Frontal cortex (tissue), 4 donors: ENCODE data around the gene TBC1D32. TPM values are rescaled to one million over a fixed set of nuclear protein-coding genes. Genes with fewer than 3 reads are reported as not detected.
"Not testable (repeated sequence)": the region's sequence is repeated elsewhere in the genome, so short reads cannot be mapped to it uniquely, and the experiment has no call there.

Experiments used
- DNase-seq, 2 donors: peaks; one replicate each; pipeline ENCODE4 v3.0.0; 2012; ENCODE audit warnings: low spot score in 2 of 2
- FAIRE-seq: peaks from 2 replicates; lab custom pipeline; 2012; peaks lifted over from hg19 to GRCh38; lab: Jason Lieb, UNC
- total RNA-seq: library from RNA; depleted of rRNA; stranded (reverse); fragments of >200 nt; gene quantifications from one replicate; pipeline ENCODE4 v1.2.3, GENCODE V29; 2014
- donor health status: control.
- donor health status: control.
- donor health status: control.

Gene TBC1D32
- total RNA-seq, 1 donor from 2014 or later = 40.8 TPM

DNA sequence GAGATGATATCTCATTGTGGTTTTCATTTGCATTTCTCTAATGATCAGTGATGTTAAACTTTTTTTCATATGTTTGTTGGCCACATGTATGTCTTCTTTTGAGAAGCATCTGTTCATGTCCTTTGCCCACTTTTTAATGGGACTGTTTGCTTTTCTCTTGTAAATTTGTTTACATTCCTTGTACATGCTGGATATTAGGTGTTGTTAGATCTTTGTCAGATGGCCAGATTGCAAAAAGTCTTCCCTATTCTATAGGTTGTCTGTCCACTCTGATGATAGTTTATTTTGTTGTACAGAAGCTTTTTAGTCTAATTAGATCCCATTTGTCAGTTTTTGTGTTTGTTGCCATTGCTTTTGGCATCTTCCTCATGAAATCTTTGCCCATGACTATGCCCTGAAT lies 172.4 kb downstream of the TBC1D32 start:
- no peak for FAIRE-seq

DNA sequence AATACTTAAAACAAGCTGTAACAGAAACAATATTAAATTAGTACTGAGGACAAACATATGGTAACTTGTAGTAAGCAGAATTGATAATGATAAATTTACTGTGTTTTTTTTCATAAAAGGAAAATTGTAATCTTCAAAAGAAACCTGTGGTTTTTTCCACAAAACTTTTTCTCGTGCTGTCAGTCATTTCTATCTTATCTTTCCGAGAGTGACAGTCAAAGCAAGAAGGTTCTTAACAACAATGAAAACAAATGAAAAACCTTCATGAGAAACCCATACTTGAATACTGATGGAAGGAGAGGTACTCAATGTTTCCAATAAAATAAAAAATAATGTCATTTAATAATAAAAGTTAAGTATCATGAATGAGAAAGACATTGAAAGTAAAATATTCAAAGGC lies 174.0 kb downstream of the TBC1D32 start:
- peak; percentile 19 for FAIRE-seq
- no peak for DNase-seq

More for the DNA sequence above, 172.4 kb downstream of the TBC1D32 start:
- DNase-seq = no peak

DNA sequence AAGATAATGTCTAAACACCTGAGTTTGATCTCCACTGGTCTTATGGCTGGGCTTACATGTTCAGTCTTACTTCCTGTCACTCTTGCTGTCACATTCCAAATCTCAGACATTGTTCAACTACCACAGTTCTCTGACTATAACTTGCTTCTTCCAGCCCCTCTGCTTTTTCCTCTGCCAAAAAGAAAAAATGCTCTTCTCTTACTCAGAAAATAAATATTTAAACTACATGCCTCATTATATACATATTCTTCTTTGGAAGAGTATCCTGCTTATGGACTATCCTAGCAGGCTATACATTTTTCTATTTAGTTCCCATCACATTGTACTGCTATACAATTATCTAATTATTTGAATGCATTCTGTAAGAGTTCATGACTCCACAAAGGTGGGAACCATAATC lies 175.4 kb downstream of the TBC1D32 start:
- FAIRE-seq = no peak

DNA sequence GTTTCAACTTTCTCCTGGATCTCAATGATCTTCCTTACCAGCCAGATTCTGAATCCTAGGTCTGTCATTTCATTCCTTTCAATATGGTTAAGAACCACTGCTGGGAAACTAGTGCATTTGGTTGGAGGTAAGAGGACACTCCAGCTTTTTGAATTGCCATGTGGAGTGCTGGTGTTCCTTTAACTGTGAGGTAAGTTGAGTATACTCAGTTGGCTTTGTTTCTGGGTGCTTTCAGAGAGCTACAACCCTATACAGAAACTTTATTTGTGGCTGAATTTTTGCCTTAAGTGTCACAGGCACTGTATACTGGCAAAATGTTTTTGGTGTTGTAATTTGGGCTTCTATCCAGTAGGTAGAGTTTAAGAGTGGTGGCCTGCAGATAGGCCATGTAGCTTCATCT lies 175.8 kb downstream of the TBC1D32 start:
- FAIRE-seq = no peak
- no peak for DNase-seq

More for the DNA sequence above, 175.4 kb downstream of the TBC1D32 start:
- DNase-seq = no peak

DNA sequence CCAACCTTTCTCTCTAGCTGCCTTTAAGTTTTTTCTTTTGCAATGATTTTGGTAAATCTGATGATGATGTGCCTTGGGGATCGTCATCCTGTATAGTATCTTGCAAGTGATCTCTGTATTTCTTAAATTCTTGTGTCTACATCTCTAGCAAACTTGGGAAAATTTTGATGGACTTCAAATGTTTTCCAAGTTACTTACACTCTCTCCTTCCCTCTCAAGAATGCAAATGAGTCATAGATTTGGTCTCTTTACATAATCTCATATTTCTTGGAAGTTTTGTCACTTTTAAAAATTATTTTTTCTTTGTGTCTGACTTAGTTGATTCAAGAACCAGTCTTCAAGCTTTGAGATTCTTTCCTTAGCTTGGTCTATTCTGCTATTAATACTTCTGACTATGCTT lies 176.4 kb downstream of the TBC1D32 start:
- DNase-seq = no peak
- FAIRE-seq = no peak

DNA sequence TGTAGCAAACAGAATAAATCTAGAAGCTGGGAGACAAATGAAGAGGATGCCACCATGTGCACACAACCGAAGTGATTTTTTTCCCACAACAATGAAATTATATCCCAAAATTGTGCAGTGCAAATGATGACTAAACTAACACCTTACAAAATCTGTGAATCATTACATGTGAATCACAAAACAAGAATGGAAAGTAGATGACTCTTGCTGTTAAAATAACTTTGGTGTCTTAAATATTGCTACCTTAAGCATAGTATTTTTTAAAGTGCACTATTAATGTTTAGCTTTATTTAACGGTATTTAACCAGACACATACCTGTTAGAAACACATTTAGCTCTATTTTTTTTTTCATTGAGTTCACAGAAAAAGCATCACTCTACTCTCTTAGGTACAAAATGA lies 190.8 kb downstream of the TBC1D32 start:
- FAIRE-seq = no peak
- DNase-seq = no peak

DNA sequence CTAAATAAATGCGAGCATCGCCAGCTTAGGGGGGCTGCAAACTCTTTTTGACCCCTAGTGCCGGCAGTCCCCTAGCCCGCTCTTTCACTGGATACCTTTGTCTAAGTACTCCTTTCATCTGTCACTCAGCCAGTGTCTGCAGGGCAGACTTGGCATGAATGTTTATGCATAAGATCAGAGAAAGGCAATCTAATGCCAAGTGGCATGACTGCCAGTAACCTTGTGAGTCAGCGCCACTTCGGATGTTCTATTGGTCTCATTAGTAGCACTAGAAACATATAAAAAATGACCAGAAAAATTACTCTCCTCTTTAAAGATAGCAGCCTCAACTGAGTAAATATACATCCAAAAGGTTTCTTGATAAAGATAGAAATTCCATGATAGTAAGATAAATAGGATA lies 192.2 kb downstream of the TBC1D32 start:
- FAIRE-seq = no peak
- no peak for DNase-seq

DNA sequence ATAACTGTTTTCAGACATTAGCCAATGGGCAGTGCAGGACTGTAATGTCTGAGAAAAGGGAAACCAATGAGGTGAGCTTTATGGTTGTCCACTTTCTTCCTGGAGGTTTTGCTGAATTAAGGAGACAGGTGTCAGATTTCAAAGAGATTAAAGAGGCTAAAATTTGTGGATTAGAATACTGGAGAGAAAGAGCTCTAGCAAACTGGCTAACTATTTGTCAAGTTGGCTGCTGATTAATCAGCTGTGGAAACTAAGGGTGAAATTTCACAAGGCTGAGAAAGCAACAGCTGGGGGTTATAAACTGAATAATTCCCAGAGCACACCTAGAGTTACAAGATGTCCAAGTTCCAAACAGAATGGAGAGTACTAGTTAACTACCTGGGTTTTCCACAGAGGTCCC lies 198.9 kb downstream of the TBC1D32 start:
- DNase-seq = no peak
- no peak for FAIRE-seq

DNA sequence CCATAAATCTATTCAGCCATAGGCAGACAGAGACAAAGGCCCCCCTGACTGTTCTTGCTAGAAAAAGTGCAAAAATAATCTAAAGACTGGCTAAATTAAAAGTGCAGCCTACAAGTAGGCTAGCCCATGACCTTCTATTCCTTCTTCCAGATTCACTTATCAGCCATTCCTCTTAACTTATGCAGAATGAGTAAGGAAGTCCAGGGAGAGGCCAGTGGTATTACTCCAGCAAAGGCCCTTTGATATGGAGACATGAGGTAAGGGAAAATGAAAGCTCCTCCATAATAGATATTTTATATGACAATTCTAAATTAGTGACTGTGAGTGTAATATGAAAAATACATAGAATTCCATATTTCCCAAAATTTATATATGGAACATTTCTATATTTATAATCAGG lies 199.4 kb downstream of the TBC1D32 start:
- no peak for FAIRE-seq

DNA sequence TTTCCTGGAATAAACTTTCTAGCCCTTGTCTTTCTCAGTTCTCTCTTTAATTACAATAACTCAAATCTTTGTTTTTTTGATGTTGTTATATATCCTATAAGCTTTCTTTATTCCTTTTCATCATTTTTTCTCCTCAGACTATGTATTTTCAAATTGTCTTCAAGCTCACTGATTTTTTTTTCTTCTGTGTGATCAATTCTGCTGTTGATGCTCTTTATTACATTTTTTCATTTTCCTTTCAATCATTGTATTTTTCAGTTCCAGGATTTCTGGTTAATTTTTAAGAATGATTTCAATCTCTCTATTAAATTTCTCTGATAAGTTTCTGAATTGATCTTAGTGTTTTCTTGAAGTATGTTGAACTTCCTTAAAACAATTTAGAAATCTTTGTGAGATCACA lies 209.7 kb downstream of the TBC1D32 start:
- no peak for FAIRE-seq
- DNase-seq = no peak

More for the DNA sequence above, 199.4 kb downstream of the TBC1D32 start:
- no peak for DNase-seq

DNA sequence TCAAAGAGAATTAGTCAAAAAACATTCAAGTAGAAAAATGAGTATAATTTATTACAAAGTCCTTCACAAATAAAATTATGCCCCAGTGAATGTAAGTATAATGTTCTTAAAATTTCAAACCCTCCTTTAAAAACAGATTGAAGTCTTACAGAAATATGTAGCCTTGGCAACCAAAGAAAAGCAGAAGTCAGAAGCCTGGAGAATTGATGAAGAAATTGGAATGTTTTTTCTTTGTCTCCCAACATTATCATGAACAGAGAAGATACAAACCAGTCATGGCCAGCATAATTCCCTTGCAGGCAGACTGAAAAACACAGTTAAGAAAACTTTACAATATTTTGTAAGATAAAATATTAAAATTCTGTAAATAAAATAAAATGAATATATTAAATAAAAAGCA lies 221.9 kb downstream of the TBC1D32 start:
- DNase-seq (no peak), FAIRE-seq (no peak)

DNA sequence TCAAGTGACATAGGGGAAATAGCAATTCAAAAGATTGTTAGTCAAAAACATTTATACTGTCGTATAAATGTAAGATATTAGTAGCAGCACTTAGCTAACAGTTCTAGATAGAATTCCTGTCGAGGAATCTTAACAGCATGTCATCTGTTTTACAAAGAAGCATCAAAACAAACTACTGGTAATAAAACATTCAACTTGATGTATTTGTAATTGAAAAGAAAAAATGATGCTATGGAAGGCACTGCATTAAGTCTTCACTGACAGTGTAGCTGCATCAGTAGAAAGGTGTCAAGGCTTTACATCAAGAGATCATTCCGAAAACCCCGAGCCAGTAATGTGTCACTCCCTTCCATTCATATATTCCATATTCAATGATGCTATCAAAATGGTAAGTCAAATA lies 223.5 kb downstream of the TBC1D32 start:
- DNase-seq (no peak), FAIRE-seq (no peak)

DNA sequence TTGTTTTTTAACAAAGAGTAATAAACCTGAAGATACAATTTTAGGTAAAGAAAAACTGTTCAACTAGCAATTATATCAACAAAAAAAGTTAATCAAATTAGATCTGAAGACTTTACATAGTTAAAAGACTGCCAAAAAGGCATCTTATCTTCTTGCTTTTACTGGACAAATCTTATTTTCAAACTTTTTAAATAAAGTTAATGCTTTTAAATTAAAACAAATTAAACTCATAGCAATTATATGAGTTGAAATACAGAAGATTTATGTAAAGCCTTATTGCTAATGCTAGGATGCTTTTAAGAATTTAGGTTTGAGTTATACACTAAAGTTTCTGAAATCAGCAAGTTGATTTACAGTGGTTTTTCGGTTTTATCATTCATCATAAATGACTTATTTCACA lies 227.3 kb downstream of the TBC1D32 start:
- DNase-seq (no peak), FAIRE-seq (no peak)

DNA sequence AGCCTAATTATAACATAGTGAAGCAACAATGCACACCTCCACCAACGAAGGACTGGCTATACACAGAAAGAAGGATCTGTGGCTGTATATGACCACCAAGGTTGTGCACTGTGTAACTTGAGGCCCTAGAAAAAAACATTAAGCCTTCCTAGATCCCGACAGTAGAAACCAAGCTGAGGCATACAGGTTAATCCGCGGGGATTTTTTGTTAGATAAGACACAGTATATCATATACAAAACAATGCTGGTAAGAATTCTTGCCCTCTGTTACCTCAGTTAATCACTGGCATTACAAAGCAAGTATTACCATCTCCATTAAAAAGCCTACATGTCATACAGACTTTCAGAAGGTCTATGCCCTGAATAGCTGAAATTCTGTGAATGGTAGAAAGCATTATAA lies 228.8 kb downstream of the TBC1D32 start:
- no peak for FAIRE-seq
- no peak for DNase-seq

DNA sequence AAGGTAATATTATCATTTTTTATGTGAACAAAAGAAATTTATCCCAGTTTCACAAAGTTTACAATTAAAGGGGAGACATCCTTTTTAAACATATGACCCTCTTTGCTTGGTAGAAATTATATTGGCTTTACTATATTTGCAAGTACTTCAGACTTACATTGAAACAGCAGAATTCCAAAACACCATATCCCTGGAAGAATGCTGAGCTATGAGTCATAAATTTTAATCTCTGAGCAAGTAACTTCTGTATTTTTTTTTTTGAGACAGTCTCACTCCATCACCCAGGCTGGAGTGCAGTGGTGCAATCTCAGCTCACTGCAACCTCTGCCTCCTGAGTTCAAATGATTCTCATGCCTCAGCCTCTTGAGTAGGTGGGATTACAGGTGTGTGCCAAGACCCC lies 240.4 kb downstream of the TBC1D32 start:
- no peak for FAIRE-seq
- DNase-seq = no peak

DNA sequence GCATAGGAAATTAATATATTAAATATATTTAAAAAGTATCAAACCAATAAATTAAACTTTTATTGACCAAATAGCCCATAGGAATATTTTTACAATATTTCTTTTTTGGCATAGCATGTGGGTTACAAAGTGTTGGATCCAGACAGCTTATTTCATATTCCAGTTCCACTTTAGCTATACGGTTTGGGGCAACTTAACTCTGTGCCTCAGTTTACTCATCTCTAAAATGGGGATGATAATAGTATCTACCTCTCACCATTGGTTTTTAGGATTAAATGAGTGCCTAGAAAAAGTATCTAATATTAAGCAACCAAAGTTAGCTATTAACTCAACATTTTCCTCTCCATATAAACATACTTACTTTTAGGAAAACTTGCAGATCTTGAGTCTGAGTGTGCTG lies 243.8 kb downstream of the TBC1D32 start:
- peak; percentile 55 for FAIRE-seq
- DNase-seq = no peak

DNA sequence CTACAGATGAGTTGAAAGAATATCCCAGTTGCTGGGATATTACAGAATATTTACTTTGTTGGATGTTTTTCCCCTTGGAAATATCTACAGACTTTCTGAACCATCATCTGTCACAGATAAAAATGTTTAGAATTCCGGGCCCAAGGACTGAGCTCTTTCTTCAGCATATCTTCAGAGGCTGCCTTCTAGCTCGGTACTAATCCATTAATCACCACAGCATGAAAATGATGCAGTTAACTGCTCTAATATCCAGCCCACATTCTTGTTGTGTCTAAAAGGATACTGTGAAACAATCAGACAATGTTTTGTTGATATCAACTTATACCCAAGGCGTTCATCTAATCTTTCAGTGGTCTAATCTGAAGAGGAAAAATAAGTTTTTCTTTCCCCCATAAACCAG lies 247.4 kb downstream of the TBC1D32 start:
- no peak for FAIRE-seq
- DNase-seq = no peak

DNA sequence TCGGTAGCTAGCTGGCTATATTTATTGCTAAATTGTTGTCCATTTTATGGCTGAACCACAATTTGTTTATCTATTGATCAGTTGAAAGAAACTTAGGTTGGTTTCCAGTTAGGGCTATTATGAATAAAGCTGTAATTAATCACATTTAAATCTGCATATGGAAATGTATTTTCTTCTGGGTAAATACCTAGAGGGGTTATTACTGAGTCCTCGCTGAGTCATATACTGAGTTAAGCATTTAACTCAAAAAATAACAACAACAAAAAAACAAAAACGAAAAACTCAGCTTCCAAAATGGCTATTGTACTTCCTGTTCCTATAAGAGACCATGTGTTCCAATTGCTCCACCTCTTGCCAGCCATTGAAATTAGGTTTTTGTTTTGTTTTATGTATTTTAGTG lies 258.2 kb downstream of the TBC1D32 start:
- no peak for FAIRE-seq
- DNase-seq = no peak

DNA sequence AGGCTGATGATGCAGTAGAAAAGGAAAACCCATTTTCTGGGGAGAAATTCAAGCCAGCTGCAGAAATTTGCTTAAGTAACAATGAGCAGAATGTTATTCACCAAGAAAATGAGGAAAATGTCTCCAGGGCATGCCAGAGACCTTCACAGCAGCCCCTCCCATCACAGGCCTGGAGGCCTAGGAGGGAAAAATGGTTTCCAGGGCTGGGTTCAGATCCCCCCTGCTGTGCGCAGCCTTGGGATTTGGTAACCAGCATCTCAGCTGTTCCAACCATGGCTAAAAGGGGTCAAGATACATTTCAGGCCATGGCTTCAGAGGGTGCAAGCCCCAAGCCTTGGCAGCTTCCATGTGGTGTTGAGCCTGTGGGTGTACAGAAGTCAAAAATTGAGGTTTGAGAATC lies 265.5 kb downstream of the TBC1D32 start:
- FAIRE-seq, DNase-seq: not testable (repeated sequence)

DNA sequence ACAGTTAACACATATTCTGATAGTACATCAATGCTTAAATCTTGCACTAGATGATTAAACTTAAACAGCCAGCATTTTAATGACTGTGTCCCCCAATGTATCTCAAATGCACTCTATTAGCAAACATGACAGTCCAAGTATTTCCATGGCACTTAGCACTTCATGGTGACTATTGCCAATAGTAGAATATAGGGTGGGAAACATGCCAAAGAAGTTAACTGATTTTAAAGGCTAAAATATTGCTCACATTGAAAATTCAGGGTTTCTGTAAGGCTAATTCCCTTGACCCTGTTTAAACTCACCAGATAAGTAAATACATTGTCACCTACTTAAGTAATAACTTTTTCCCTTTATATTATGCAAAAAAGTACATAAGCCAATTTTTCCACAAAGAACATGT lies 266.9 kb downstream of the TBC1D32 start:
- no peak for DNase-seq
- FAIRE-seq = no peak

DNA sequence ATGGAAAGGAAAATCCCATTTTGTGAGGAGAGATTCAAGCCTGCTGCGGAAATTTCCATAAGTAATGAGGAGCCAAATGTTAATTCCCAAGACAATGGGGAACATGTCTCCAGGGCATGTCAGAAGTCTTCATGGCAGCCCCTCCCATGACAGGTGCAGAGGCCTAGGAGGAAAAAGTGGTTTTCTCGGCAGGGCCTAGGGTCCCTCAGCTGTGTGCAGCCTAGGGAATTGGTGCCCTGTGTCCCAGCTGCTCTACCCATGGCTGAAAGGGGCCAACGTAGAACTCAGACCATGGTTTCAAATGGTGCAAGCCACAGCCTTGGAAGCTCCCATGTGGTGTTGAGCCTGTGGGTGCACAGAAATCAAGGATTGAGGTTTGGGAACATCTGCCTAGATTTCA lies 269.9 kb downstream of the TBC1D32 start:
- no peak for DNase-seq
- no peak for FAIRE-seq

DNA sequence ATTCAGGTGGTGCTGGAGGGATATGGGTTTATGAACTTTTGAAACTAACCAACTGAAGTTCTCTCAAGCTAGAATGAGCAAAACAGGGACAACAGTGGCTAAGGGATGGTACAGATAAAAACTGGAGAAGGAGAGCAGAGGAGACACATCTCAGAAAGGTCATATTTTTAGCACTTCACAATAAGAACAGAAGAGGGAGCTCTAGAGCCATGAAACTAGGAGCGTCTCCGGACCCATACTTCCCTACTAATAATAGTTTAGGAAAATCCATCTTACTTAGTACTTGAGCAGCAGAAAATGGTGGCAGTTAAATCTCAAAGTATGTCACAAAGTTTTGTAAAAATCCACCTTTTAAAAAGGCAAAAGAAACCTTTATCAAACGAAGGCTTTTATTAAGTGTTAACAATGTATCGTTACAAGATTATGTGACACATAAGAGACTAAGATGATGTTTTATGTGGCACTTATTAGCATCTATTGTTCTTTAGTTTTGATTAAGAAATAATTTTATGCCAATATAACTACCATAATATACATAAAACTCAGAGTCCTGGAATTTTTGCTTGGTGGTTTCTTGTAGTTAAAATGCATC lies 278.6 kb downstream of the TBC1D32 start:
- DNase-seq = peak in 1 of 2 donors; percentile 1
- no peak for FAIRE-seq
